SK-N-MC (cell line): ENCODE data around the gene RALY.

ENCODE experiments used
- EZH2 ChIP-seq: fragments of 200-600 bp; sonication (generic); IDR thresholded peaks from one replicate; pipeline ENCODE4 v1.6.1; 2017; ENCODE audit warnings: antibody characterized with exemption
- FOXP2 ChIP-seq: optimal IDR thresholded peaks from 2 replicates; pipeline ENCODE3; 2011; ENCODE audit warnings: mild to moderate bottlenecking, moderate library complexity; ENCODE audit not compliant: insufficient read depth; ENCODE audit errors: extremely low read length, control extremely low read depth
- POLR2AphosphoS5 ChIP-seq: IDR thresholded peaks from 2 replicates; pipeline ENCODE4 v1.6.1; 2012; ENCODE audit warnings: mild to moderate bottlenecking, low read depth, low read length, borderline replicate concordance

DNA sequence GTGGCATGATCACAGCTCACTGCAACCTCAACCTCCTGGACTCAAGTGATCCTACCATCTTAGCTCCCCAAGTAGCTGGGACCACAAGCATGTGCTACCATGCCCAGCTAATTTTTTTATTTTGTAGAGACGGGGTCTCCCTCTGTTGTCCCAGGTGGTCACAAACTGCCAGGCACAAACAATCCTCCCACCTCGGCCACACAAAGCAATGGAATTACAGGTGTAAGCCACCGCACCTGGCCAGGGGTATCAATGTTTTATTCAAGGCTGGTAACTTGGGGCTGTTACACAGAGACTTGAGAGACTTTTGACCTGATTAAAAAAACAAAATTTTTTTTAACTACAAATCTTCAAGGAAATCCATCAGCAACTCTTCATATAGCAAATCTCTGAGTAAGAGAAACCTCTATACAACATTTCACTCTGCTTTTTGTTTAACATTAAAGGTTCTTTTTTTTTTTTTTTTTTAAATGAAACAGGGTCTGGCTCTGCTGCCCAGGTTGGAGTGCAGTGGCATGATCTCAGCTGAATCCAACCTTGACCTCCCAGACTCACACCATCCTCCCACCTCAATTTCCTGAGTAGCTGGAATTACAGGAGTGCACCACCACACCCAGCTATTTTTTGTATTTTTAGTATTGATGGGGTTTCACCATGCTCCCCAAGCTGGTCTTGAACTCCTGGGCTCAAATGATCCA is 112.4 kb downstream of the RALY start:
- TF ChIP-seq POLR2AphosphoS5 (no peak), EZH2 (no peak), FOXP2 (no peak)
